ENCODE data around the gene ZNF284. TPM values are rescaled to one million over a fixed set of nuclear protein-coding genes. Genes with fewer than 3 reads are reported as not detected.

Gene ZNF284
- total RNA-seq: 8.3 TPM

GRCh38 chr19:44071824-44072542, at the start of gene ZNF284:
Gene ZNF284 (plus strand): TSS chr19:44072159. CDS start chr19:44076390, 4,231 bp downstream.
- DNase-seq: peak; percentile 88

DNA sequence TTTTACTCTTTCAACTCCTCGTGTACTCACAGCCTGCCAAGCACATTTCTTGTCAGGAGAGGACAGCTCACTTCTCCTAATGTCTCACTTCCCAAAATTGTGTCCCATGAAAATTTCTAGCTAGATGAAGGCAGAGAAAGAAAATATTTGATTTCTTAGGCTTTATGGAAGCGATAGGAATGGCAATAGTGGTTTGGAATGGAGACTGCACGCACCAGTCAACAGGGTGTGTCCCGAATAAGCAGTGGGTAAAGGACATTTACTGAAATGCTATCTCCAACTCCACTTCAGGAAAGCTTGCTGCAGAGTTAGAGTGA, 47.1 kb upstream of the ZNF284 start:
- no peak for DNase-seq

DNA sequence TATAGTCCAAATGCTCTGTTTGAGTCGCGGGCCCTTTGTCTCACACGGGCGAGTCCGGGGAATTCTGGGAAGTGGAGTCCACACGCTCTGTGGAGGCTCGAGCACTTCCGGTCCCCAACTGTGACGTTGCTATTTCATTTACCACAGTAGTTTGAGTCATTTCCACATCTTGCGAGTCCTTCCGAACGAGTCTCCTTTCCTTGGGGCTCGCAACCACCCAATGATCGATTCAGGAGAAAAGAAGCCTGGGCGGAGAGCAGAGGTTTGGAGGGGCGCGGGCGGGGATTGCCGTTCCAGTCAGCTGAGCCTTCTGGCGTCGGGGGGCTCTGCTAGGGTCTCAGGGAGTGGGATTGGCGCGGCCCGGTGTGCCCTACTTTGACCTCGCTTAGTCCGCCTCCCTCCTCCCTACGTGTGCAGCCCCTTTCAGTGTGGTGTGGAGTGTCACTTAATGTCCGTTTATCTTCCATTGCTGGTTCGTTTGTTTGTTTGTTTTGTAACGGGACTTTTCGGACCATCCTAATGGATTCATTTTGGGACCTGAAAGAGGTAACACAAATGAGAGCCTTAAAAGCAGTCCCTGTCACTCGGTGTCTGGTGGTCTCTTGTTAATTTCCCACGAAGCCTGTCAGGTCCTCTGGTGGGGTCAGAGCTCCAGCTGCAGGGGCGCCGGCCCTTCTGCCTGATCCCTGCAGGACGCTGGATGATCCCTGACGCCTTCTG, 46.6 kb upstream of the ZNF284 start, which contains the start of gene ZNF222:
Gene ZNF222 (plus strand): TSS at position 163 of the 720 bp plus-strand sequence. CDS start 58 bp downstream, at position 221.
- DNase-seq: peak; percentile 86

DNA sequence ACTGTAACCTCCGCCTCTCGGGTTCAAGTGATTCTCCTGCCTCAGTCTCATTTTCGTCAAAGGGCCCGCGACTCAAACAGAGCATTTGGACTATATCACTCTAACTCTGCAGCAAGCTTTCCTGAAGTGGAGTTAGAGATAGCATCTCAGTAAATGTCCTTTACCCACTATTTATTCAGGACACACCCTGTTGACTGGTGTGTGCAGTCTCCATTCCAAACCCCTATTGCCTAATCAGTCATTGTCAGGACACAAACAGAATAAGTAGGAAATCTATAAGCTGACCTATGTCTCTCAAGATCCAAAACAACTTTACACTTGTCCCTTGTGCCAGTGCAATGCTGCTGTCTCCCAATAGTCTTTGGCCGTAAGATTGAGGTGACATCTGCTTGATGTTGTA, 45.3 kb upstream of the ZNF284 start:
- DNase-seq: no peak

GRCh38 chr19:44032001-44032610, 39.9 kb upstream of the ZNF284 start:
- DNase-seq: no peak

DNA sequence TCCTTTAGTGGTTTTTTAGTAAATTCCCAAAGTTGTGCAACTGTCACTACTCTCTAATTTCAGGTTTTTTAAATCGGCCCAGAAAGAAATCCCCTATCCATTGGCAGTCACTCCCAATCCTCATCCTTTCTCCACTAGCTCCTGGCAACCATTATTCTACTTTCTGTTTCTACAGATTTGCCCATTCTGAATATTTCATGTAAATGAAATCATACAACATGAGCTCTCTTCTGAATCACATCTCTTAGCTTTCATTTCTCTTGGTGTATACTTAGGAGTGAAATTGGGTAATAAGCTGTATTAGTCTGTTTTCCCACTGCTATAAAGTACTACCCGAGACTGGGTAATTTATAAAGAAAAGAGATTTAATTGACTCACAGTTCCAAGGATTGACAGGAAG, 29.8 kb upstream of the ZNF284 start:
- DNase-seq: no peak

DNA sequence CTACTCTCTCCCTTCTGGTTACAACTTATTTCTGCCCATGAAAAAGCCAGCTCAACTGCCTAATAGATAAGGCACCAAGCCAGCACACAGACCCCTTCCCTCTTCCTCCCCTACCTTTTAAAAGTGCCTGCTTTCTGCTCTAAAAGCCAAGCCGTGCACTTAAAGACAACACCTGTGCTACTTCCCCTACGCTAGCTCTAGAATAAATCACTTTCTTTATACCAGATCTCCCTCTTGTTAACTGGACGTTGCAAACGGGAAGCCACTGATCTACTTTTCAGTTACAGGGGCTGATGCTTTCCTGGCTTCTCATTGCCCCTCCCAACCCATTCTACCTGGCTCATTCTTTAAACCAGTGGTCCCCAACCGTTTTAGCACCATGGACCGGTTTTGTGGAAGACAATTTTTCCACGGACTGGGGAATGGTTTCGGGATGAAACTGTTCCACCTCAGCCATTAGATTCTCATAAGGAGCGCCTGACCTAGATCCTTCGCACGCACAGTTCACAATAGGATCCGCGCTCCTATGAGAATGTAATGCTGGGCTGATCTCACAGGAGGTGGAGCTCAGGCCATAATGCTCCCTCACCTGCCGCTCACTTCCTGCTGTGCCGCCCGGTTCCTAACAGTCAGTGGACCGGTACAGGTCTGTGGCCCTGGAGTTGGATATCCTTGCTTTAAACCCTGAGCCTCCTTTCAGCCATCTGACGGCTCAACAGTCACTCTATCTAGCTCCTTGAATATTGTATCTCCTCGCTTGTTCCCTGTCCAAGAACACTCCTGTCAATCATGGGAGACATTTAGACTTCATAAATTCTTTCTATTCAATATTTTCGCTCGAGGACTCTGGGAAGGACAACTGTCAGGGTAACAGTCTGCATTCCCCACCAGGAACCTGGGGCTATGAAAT, 21.0 kb upstream of the ZNF284 start:
- peak; percentile 6 for DNase-seq

GRCh38 chr19:44051650-44052402, 20.1 kb upstream of the ZNF284 start, which contains the start of gene ZNF223:
Gene ZNF223 (plus strand): TSS chr19:44052036. CDS start chr19:44055177, 3,141 bp downstream.
- DNase-seq: peak; percentile 97

DNA sequence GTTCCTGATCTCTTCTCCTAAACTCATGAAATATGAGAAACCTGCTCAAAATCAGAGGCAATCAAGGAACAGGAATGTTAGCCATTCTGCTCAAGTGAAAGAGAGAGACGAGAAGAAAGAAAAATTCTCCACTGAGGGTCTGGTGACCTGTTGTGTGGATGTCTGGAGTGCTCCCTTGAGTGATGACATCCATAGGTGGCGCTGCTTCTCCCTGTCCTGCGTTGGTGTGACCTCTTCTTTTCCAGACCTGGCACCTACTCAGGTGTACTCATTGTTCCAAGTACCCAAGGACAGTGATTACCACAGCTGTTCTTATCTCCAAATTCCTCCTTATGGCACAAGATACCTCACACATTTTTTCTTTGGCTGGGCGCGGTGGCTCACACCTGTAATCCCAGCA, 16.1 kb upstream of the ZNF284 start:
- no peak for DNase-seq

DNA sequence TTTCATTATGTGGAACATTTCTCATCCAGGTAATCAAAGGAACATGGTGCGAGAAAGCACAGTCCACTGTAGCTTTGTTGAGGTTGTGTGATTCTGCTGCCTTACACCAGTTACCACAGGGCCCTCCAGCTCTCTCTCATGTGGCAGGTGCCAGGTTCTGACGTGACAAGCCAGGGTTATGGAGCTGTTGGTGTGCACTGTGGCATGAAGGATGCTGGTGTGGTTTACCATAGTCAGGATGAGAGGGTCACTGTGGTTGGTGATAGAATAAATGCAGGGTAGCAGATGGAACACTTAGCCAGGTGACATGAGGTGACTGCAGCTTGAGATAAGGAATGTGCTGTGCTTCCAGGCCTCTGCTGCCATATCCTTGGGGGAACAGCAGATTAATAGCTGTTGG, 12.7 kb upstream of the ZNF284 start:
- no peak for DNase-seq

DNA sequence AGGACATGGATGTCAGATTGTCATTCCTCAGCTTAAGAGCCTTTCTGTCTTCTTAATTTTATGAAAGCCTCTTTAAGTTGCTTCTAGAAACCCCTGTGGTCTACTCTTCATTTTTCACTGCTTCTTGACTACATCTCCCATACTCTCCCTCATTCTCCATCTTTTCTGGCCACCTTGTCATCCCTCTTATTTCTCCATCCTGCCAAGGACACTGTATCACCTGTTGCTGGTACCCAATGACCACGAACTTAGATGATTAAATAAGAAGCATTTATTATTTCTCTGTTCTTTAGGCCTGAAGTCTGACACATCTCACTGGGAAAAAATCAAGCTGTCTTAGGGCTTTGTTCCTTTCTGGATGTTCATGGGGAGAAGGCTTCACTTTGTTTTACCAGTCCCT, 10.9 kb upstream of the ZNF284 start:
- DNase-seq: no peak

DNA sequence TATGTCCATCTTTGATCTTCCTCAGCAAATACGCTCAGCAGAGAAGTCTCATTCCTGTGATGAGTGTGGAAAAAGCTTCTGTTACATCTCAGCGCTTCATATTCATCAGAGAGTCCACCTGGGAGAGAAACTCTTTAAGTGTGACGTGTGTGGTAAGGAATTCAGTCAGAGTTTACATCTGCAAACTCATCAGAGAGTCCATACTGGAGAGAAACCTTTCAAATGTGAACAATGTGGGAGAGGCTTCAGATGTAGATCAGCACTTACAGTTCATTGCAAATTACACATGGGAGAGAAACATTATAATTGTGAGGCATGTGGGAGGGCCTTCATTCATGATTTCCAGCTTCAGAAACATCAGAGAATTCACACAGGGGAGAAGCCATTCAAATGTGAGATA, 5.7 kb upstream of the ZNF284 start:
- no peak for DNase-seq

GRCh38 chr19:44069415-44069814, 2.5 kb upstream of the ZNF284 start:
- DNase-seq: no peak

- no peak for DNase-seq
Observed at GRCh38 chr19:44072543-44073401, 813 bp downstream of the ZNF284 start.

GRCh38 chr19:44076325-44076724, 4.4 kb downstream of the ZNF284 start:
- DNase-seq: no peak

GRCh38 chr19:44092108-44092507, 20.1 kb downstream of the ZNF284 start:
- no peak for DNase-seq

DNA sequence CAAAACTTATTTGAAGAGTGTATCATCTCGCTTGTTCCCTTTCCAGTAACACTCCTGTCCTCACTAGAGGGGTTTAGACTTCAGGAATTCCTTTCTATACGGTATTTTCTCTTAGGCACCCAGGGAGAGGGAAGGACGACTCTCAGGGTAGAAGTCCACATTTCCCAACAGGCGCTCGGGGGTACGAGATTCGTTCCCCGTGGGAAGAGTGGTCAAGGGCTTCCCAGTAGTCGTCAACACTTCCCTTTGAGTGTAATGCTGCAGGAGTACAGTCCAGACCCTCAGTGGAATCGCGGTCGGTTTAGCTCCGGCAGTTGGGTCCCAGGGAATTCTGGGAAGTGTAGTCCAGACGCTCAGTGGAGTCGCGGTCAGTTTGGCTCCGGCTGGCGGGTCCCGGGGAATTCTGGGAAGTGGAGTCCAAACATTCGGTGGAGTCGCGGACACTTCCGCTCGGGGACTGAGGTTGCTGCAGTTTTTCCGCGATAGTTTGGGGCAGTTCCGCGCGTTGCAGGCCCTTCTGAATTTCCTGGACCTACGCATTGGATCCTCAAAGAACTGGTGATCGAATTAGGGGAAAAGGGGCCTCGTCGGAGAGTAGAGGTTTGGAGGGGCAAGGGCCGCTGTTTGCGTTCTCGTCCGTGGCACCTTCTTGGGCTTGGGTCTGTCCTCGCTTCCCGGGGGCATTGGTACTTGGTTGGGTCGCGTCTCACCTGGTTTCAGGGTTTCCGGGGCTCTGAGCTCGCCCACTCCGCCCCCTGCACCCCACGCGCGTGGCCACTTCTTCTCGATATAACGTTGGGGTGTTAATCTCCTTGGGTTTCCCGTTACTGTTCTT, 22.2 kb downstream of the ZNF284 start, which contains the start of gene ZNF224:
Gene ZNF224 (plus strand): TSS at position 431 of the 835 bp plus-strand sequence. CDS start 3,513 bp downstream, outside the sequence.
- DNase-seq: peak; percentile 90

DNA sequence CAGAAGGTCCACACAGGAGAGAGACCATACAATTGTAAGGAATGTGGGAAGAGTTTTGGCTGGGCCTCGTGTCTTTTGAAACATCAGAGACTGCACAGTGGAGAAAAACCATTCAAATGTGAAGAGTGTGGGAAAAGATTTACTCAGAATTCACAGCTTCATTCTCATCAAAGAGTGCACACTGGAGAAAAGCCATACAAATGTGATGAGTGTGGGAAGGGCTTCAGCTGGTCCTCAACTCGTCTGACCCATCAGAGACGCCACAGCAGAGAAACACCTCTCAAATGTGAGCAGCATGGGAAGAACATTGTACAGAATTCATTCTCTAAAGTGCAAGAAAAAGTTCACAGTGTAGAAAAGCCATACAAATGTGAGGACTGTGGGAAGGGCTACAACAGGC, 35.8 kb downstream of the ZNF284 start:
- DNase-seq: no peak

DNA sequence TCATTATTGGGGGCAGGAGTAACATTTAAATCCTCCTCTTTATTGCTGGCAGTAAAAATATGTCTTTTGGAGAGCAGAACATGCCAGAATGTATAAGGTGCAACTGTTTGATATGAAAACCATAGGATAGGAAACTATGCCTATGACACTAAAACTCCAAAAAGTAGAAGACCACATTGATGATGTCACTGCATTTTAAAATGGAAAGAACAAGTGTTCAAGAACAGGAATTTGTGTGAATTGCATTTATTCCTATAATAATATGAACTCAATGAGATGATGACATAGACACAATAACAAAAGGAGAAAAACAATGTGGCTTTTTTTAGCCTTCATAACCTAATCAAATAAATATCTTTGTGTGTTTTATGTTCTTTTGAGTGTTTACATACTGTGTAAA, 37.5 kb downstream of the ZNF284 start:
- DNase-seq: no peak
